HG02938 (cell line): ENCODE measurements around the gene AADAC.
"Not testable (repeated sequence)": the region's sequence is repeated elsewhere in the genome, so short reads cannot be mapped to it uniquely, and the experiment has no call there.

Experiments used
- ATAC-seq: cut with Tn5 transposase; IDR thresholded peaks from one replicate; pipeline ENCODE4 v1.9.1; 2021; ENCODE audit warnings: mild to moderate bottlenecking, moderate library complexity; ENCODE audit not compliant: unreplicated experiment

Gene AADAC

GRCh38 chr3:151796105-151796680 lies 17.7 kb upstream of the AADAC start:
- ATAC-seq: no peak

- no peak for ATAC-seq
Observed at GRCh38 chr3:151798466-151798865, 15.4 kb upstream of the AADAC start.

GRCh38 chr3:151800431-151800830 lies 13.5 kb upstream of the AADAC start:
- no peak for ATAC-seq

GRCh38 chr3:151804267-151804666 lies 9.6 kb upstream of the AADAC start:
- ATAC-seq: no peak

- ATAC-seq: no peak
Observed at GRCh38 chr3:151806838-151807237, 7.1 kb upstream of the AADAC start.

- ATAC-seq: not testable (repeated sequence)
Observed at GRCh38 chr3:151808926-151809325, 5.0 kb upstream of the AADAC start.

GRCh38 chr3:151811474-151811873 lies 2.4 kb upstream of the AADAC start:
- ATAC-seq: no peak

GRCh38 chr3:151814588-151814987 lies 672 bp downstream of the AADAC start:
- no peak for ATAC-seq

- no peak for ATAC-seq
Observed at GRCh38 chr3:151816091-151816604, 2.2 kb downstream of the AADAC start.

- no peak for ATAC-seq
Observed at GRCh38 chr3:151817473-151817872, 3.6 kb downstream of the AADAC start.

GRCh38 chr3:151818361-151818760 lies 4.4 kb downstream of the AADAC start:
- ATAC-seq: no peak

GRCh38 chr3:151819910-151820309 lies 6.0 kb downstream of the AADAC start:
- ATAC-seq: no peak

GRCh38 chr3:151827816-151828215 lies 13.9 kb downstream of the AADAC start:
- ATAC-seq: no peak

- ATAC-seq: no peak
Observed at GRCh38 chr3:151835751-151836525, 22.0 kb downstream of the AADAC start.

GRCh38 chr3:151837057-151837456 lies 23.1 kb downstream of the AADAC start:
- no peak for ATAC-seq

- ATAC-seq: peak; percentile 82
Observed at GRCh38 chr3:151838574-151839312, 24.8 kb downstream of the AADAC start.

GRCh38 chr3:151839313-151839631 lies 25.4 kb downstream of the AADAC start:
- ATAC-seq: no peak

- ATAC-seq: no peak
Observed at GRCh38 chr3:151841801-151842200, 27.9 kb downstream of the AADAC start.

GRCh38 chr3:151843275-151843674 lies 29.4 kb downstream of the AADAC start:
- ATAC-seq: no peak

- ATAC-seq: no peak
Observed at GRCh38 chr3:151845306-151845905, 31.5 kb downstream of the AADAC start.

- ATAC-seq: not testable (repeated sequence)
Observed at GRCh38 chr3:151850065-151850464, 36.1 kb downstream of the AADAC start.
